VCaP (cell line): ENCODE data around the gene TRAPPC3.

Experiments used
- H3K27ac ChIP-seq: fragments of 450-650 bp; 2 replicates; pipeline ENCODE4 v1.5.1; 2017
- TF ChIP-seq, protein P1 (sequence below): fragments of 450-650 bp; conservative IDR thresholded peaks from 2 replicates; pipeline ENCODE4 v1.5.1; 2017; ENCODE audit warnings: mild to moderate bottlenecking, moderate library complexity

TRAPPC3 gene

DNA sequence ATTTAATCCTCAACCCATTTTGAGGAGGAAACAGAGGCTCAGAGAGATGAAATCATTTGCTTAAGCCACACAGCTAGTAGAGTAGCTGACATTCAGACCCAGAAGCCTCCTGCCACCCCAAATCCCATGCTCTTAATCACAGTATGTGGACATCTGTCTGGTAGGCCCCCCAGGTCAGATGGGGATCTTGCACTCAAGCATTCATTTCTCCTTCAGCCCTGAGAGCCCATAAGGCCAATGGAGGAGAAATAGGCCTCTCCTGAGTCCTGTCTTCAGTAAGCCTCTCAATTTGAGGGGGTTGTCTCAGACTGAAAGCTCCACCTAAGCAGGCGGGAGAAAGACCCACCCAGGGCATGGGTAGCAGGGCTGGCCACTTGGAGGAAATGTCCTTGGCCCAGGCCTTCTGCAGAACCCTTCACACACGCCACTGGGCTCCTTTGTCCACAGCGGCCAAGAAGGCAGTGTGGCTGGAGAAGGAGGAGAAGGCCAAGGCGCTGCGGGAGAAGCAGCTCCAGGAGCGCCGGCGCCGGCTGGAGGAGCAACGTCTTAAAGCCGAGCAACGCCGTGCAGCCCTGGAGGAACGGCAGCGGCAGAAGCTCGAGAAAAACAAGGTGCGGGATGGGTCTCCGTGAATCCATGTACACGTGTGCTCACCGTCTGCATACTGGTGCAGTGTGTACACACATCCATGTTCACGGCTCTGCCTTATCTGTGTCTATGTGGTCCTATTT lies 22.9 kb upstream of the TRAPPC3 start:
- TF ChIP-seq, protein P1, sequence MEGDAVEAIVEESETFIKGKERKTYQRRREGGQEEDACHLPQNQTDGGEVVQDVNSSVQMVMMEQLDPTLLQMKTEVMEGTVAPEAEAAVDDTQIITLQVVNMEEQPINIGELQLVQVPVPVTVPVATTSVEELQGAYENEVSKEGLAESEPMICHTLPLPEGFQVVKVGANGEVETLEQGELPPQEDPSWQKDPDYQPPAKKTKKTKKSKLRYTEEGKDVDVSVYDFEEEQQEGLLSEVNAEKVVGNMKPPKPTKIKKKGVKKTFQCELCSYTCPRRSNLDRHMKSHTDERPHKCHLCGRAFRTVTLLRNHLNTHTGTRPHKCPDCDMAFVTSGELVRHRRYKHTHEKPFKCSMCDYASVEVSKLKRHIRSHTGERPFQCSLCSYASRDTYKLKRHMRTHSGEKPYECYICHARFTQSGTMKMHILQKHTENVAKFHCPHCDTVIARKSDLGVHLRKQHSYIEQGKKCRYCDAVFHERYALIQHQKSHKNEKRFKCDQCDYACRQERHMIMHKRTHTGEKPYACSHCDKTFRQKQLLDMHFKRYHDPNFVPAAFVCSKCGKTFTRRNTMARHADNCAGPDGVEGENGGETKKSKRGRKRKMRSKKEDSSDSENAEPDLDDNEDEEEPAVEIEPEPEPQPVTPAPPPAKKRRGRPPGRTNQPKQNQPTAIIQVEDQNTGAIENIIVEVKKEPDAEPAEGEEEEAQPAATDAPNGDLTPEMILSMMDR = no peak
- H3K27ac ChIP-seq = no peak overlapping the region

DNA sequence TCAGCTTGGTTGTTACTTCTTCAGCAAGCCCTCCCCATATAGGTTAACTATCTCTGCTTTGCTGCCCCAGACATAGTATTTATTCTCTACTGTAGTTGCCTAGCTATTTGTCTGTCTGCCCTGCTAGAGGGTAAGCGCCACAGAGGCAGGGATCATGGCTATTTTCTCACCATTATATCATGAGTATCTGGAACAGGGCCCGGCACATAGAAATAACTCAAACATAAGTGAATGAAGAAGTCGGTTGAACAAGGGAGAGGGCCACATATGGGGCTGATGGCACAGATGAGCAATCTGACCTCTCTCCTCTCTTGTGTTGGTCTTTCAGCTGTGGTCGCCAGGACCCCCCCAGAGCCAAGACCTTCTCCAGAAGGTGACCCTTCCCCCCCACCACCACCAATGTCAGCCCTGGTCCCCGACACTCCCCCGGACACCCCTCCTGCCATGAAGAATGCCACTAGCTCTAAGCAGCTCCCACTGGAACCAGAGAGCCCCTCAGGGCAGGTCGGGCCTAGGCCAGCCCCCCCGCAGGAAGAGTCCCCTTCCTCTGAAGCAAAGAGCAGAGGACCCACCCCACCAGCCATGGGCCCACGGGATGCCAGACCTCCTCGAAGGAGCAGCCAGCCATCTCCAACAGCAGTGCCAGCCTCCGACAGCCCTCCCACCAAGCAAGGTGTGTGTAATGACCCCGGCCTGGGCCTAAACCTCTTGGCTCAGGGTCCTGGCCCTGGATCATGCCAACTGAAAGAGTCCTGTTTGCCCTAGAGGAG lies 21.5 kb upstream of the TRAPPC3 start:
- no peak overlapping the region for H3K27ac ChIP-seq
- TF ChIP-seq, protein P1 = no peak

DNA sequence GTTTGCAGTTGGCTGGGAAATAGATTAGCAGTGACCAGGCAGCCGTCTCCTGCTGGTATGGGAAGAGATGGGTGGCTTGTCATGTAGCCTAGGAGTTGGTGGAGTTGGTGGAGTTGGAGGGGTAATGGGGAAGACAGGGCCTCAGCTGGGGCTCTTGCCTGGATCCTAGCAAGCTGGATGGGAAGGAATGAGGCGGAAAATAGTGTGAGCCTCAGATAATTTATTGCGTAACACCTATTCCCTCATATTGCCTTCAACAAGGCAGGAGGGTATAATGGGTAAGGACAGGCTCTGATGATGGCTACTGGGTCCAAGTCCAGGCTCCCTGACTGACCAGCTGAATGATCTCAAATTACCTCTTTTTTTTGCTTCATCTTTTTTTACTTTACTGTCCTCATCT lies 19.2 kb upstream of the TRAPPC3 start:
- no peak overlapping the region for H3K27ac ChIP-seq
- TF ChIP-seq, protein P1 = no peak

DNA sequence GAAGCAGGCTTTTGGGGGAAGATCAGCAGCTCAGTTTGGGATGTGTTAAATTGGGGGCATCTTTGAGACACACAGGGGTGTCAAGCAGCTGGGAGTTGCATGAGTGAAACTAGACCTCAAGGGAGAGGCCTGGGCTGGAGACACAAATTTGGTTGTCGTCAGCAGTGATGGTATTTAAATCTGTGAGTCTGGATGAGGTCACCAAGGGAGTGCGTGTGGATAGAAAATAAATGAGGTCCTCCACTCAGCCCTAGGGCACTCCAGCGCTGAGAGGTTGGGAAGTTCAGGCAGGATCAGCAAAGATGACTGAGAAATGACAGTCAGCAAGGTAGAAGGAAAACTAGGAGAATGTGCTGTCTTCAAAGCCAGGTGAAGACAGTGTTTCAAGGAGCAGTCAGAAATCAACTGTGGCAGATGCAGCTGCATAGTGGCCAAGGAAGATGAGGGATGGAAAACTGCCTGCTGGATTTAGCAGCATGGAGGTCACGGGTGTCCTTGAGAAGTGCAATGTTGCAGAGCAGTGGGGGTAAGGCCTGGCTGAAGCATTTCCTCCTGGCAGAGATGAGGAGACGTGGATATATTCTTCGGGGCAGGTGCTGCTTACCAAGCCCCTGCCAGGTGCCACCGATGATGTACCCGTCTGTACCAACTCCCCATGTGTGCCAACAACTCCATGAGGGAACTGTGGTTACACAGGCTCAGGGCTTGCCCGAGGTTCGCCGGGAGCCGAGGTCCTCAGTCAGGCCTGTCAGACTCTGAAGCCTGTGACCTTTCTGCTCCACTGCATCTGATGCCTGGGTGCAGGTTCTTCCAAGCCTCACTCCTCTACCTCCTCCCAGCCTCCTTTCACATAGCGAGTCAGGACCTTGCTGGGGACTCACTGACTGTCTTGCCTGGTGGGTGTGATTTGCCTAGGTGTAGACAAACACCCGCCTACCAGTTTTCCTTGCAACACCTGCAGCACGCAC lies 17.9 kb upstream of the TRAPPC3 start:
- TF ChIP-seq, protein P1 = no peak
- peak overlapping the region; percentile 8; the same call in 1 of the 2 replicates for H3K27ac ChIP-seq

DNA sequence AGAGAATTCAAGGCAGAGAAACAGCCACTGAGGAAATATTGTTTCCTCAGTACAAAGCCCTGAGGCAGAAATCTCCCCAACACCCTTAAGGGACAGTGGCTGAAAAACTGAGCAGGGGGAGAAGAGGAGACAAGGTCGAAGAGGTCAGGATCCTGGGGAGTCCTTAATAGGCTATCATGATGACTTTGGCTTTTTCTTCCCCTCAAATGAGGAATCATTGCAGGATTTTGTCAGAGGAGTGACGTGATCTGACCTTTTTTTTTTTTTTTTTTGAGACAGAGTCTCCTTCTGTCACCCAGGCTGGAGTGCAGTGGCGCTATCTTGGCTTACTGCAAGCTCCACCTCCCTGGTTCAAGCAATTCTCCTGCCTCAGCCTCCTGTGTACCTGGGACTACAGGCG lies 16.9 kb upstream of the TRAPPC3 start:
- peak overlapping the region; percentile 8; the same call in 1 of the 2 replicates for H3K27ac ChIP-seq

DNA sequence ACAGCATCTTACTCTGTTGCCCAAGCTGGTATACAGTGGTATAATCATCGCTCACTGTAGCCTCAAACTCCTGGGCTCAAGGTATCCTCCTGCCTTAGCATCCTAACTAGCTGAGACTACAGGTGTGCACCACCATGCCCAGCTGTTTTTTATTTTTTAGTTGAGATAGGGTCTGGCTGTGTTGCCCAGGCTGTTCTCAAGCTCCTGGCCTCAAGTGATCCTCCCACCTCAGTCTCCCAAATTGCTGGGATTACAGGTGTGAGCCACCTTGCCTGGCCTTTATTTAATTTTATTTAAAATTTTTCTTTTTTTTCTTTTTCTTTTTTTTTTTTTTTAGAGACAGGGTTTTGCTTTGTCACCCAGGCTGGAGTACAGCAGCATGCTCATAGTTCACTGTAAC lies 15.9 kb upstream of the TRAPPC3 start:
- TF ChIP-seq, protein P1 = no peak
- peak overlapping the region; percentile 98 for H3K27ac ChIP-seq

More for the DNA sequence above, 16.9 kb upstream of the TRAPPC3 start:
- TF ChIP-seq, protein P1 = no peak
